ENCODE results near the gene TTLL3. TPM values are rescaled to one million over a fixed set of nuclear protein-coding genes. Genes with fewer than 3 reads are reported as not detected.

The TTLL3 gene
- polyA plus RNA-seq, 3 donors = 1.1 to 196 (median 1.8) TPM

DNA sequence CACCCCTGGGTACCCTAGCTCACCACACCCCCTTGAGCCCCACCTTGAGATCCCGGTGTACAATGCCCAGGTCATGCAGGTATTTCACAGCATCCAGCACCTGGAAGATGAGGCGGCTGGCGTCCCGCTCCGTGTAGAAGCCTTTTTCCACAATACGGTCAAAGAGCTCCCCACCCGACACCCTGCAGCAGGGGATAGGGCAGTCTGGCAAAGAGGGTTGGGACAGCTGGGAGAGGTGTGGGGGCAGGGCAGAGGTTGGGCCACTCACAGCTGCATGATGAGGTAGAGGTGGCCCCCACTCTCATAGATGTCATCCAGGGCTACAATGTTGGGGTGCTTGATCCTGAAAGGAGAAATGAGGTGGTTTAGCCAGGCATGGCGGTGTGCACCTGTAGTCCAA lies 47.2 kb upstream of the TTLL3 start:
- peaks cover 18 to 20% of the 10 kb centered on the region in 2 donors for H3K4me1 ChIP-seq (ENCODE audit: control insufficient read depth in 1 of 2, insufficient read depth in 2 of 2, low read length in 2 of 2)
- peaks cover 50 to 83% of the 10 kb centered on the region in 2 donors for H3K36me3 ChIP-seq (replicated peaks in 1 of 2; ENCODE audit: control insufficient read depth in 1 of 2, insufficient read depth in 2 of 2, low read length in 2 of 2)
- H3K27me3 ChIP-seq (ENCODE audit: control insufficient read depth in 2 of 2, insufficient read depth in 2 of 2, low read length in 2 of 2) = no peaks in the 10 kb centered on the region
- no peak overlapping the region for H3K9ac ChIP-seq (ENCODE audit: insufficient read depth, low read length, poor library complexity, severe bottlenecking)
- Mint-ChIP-seq H3K36me3 (peaks cover 66 to 84% of the 10 kb centered on the region in 2 donors), H3K4me1 (peaks cover 23% of the 10 kb centered on the region), H3K9me3 (peaks cover 0 to 7% (median 0%) of the 10 kb centered on the region in 7 donors), H3K4me3 (no peak overlapping the region), H3K27me3 (ENCODE audit: low read depth in 3 of 3) (peaks cover 0 to 3% (median 0%) of the 10 kb centered on the region in 3 donors), H3K27ac (peak overlapping the region in 1 of 7 donors; percentile 42)
- H3K27ac ChIP-seq (ENCODE audit: low read depth in 1 of 2, low read length in 2 of 2) = no peak overlapping the region
- no peak overlapping the region for H3K4me2 ChIP-seq (replicated peaks; ENCODE audit: extremely low read depth, low read length, poor library complexity, severe bottlenecking)
- H2AFZ ChIP-seq (ENCODE audit: insufficient read depth, low read depth, low read length, poor library complexity, severe bottlenecking) = no peak overlapping the region
- no peak overlapping the region for H3K4me3 ChIP-seq (replicated peaks in 1 of 3; ENCODE audit: low read depth in 2 of 3, low read length in 3 of 3)
- H4K20me1 ChIP-seq (ENCODE audit: insufficient read depth, low read length) = peaks cover 33% of the 10 kb centered on the region
- 100% methylated on average over 2 of the region's 8 CpGs for WGBS (ENCODE audit: insufficient coverage)
- intact Hi-C loops (cut with micrococcal nuclease) = no loop called here
- H3K9me3 ChIP-seq (replicated peaks in 1 of 2; ENCODE audit: control insufficient read depth in 1 of 2, insufficient read depth in 1 of 2, low read length in 2 of 2) = no peaks in the 10 kb centered on the region
- TF ChIP-seq, protein P1, sequence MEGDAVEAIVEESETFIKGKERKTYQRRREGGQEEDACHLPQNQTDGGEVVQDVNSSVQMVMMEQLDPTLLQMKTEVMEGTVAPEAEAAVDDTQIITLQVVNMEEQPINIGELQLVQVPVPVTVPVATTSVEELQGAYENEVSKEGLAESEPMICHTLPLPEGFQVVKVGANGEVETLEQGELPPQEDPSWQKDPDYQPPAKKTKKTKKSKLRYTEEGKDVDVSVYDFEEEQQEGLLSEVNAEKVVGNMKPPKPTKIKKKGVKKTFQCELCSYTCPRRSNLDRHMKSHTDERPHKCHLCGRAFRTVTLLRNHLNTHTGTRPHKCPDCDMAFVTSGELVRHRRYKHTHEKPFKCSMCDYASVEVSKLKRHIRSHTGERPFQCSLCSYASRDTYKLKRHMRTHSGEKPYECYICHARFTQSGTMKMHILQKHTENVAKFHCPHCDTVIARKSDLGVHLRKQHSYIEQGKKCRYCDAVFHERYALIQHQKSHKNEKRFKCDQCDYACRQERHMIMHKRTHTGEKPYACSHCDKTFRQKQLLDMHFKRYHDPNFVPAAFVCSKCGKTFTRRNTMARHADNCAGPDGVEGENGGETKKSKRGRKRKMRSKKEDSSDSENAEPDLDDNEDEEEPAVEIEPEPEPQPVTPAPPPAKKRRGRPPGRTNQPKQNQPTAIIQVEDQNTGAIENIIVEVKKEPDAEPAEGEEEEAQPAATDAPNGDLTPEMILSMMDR (IDR thresholded peaks at IDR 0.05) = no peak
- H3K79me2 ChIP-seq (ENCODE audit: insufficient read depth, low read length) = no peaks in the 10 kb centered on the region
- DNase-seq = no peak

DNA sequence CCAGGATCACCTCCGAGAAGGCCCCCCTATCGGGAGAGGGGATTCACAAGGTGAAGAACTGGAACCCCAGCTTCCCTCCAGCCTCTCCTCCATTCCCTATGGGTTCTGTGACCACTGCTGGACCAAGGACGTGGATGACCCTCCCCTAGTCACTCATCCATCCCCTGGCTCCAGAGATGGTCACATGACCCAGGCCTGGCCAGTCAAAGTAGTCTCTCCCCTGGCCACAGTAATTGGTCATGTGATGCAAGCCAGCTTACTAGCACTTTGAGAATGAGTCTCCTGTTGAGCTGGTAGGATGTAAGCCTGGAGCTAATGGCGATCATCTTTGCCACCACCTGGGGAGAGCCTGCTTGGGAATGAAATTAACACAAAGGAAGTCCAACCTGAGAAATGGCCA lies 44.2 kb upstream of the TTLL3 start:
- no peaks in the 10 kb centered on the region for H3K9me3 ChIP-seq (replicated peaks in 1 of 2; ENCODE audit: control insufficient read depth in 1 of 2, insufficient read depth in 1 of 2, low read length in 2 of 2)
- peaks cover 24% of the 10 kb centered on the region for H4K20me1 ChIP-seq (ENCODE audit: insufficient read depth, low read length)
- intact Hi-C loops (cut with micrococcal nuclease) = no loop called here
- peaks cover 0 to 2% (median 0%) of the 10 kb centered on the region in 7 donors for H3K9me3 Mint-ChIP-seq
- H3K79me2 ChIP-seq (ENCODE audit: insufficient read depth, low read length) = peaks cover 18% of the 10 kb centered on the region
- H3K27ac Mint-ChIP-seq = no peak overlapping the region
- TF ChIP-seq, protein P1 (IDR thresholded peaks at IDR 0.05) = no peak
- H3K9ac ChIP-seq (ENCODE audit: insufficient read depth, low read length, poor library complexity, severe bottlenecking) = no peak overlapping the region
- WGBS (ENCODE audit: insufficient coverage) = 100% methylated on average over 3 of the region's 4 CpGs
- no peak overlapping the region for H2AFZ ChIP-seq (ENCODE audit: insufficient read depth, low read depth, low read length, poor library complexity, severe bottlenecking)
- H3K27me3 Mint-ChIP-seq (ENCODE audit: low read depth in 3 of 3) = peaks cover 0 to 11% (median 11%) of the 10 kb centered on the region in 3 donors
- H3K4me1 ChIP-seq (ENCODE audit: control insufficient read depth in 1 of 2, insufficient read depth in 2 of 2, low read length in 2 of 2) = peaks cover 44 to 50% of the 10 kb centered on the region in 2 donors
- peaks cover 41 to 63% of the 10 kb centered on the region in 2 donors for H3K36me3 Mint-ChIP-seq
- peaks cover 50% of the 10 kb centered on the region for H3K4me1 Mint-ChIP-seq
- no peak overlapping the region for H3K4me3 ChIP-seq (replicated peaks in 1 of 3; ENCODE audit: low read depth in 2 of 3, low read length in 3 of 3)
- no peak for DNase-seq
- H3K27ac ChIP-seq (ENCODE audit: low read depth in 1 of 2, low read length in 2 of 2) = no peak overlapping the region
- peaks cover 33 to 53% of the 10 kb centered on the region in 2 donors for H3K36me3 ChIP-seq (replicated peaks in 1 of 2; ENCODE audit: control insufficient read depth in 1 of 2, insufficient read depth in 2 of 2, low read length in 2 of 2)
- no peak overlapping the region for H3K4me2 ChIP-seq (replicated peaks; ENCODE audit: extremely low read depth, low read length, poor library complexity, severe bottlenecking)
- H3K27me3 ChIP-seq (ENCODE audit: control insufficient read depth in 2 of 2, insufficient read depth in 2 of 2, low read length in 2 of 2) = no peaks in the 10 kb centered on the region
- H3K4me3 Mint-ChIP-seq = no peak overlapping the region

All from CD14-positive monocyte (primary cell).